Transverse colon (tissue), 4 donors: ENCODE data around the gene LCLAT1. TPM values are rescaled to one million over a fixed set of nuclear protein-coding genes. Genes with fewer than 3 reads are reported as not detected.
"Not testable (repeated sequence)": the region's sequence is repeated elsewhere in the genome, so short reads cannot be mapped to it uniquely, and the experiment has no call there.

ENCODE experiments used
- DNase-seq: peaks from one replicate; pipeline ENCODE4 v3.0.0-alpha.2; 2019
- H3K27ac ChIP-seq, 4 donors: fragments of 200-600 bp; sonication (generic); 2 replicates each; pipeline ENCODE4 v1.5.1; 2016 to 2018; ENCODE audit warnings: inconsistent platforms in 4 of 4
- H3K27me3 ChIP-seq: fragments of 200-600 bp; sonication (generic); 2 replicates; pipeline ENCODE4 v1.5.1; 2017; ENCODE audit warnings: inconsistent platforms
- H3K36me3 ChIP-seq, 4 donors: fragments of 200-600 bp; sonication (generic); 2 replicates each; pipeline ENCODE4 v1.5.1; 2017 to 2019; ENCODE audit warnings: inconsistent platforms in 4 of 4
- H3K4me1 ChIP-seq, 4 donors: fragments of 200-600 bp; sonication (generic); 2 replicates each; pipeline ENCODE4 v1.5.1; 2017 to 2020; ENCODE audit warnings: inconsistent platforms in 4 of 4
- H3K4me3 ChIP-seq, 4 donors: fragments of 200-600 bp; sonication (generic); 1 replicate in 1 of 4; 2 replicates in 3 of 4; pipeline versions ENCODE4 v1.5.1 to v1.6.1; 2017 to 2019; ENCODE audit warnings: inconsistent platforms in 4 of 4
- H3K9me3 ChIP-seq, 2 donors: fragments of 200-600 bp; sonication (generic); 2 replicates each; pipeline ENCODE4 v1.5.1; 2017 to 2019; ENCODE audit warnings: inconsistent platforms in 2 of 2
- CTCF ChIP-seq, 5 experiments: fragments of 200-600 bp in 3 of 5; fragments of 450-650 bp in 2 of 5; sonication (generic) in 3 of 5; IDR thresholded peaks; 1 replicate in 2 of 5; 2 replicates in 3 of 5; pipeline ENCODE4 v1.5.1; 2016 to 2017; ENCODE audit warnings: antibody characterized with exemption in 5 of 5, inconsistent platforms in 3 of 5, mild to moderate bottlenecking in 2 of 5, moderate library complexity in 1 of 5
- EP300 ChIP-seq: sonication (generic); formaldehyde crosslinking; IDR thresholded peaks from one replicate; pipeline ENCODE4 v1.6.1; 2017; ENCODE audit warnings: antibody characterized with exemption, low read depth
- POLR2A ChIP-seq: fragments of 450-650 bp; IDR thresholded peaks from one replicate; pipeline ENCODE4 v1.6.1; 2016; ENCODE audit warnings: antibody characterized with exemption, mild to moderate bottlenecking, moderate library complexity
- POLR2AphosphoS5 ChIP-seq, 3 donors: sonication (generic); formaldehyde crosslinking; IDR thresholded peaks; one replicate each; pipeline ENCODE4 v1.6.1; 2016; ENCODE audit warnings: antibody characterized with exemption in 3 of 3
- WGBS, 2 donors: methylation state at CpG; one replicate each; pipeline ENCODE4 v1.1.5; 2018; ENCODE audit warnings: low coverage in 1 of 2; 5-methylcytosine and 5-hydroxymethylcytosine counted together
- in situ Hi-C, 4 donors: fragments of 200-750 bp; cut with MboI; loops; one replicate each; pipeline versions ENCODE4 v1.15.0 to v1.15.1; 2017; ENCODE audit warnings: low sequenced_read_pairs in 3 of 4, low pct_ligation_motif_present in 1 of 4, low pct_unique_long_range_greater_than_20kb in 1 of 4
- intact Hi-C: fragments of 100-400 bp; cut with DNase I; formaldehyde crosslinking; loops from one replicate; pipeline ENCODE4 v1.15.1; 2023; ENCODE audit warnings: low total_unique reads
- total RNA-seq, 4 donors: library from RNA; depleted of rRNA; stranded (reverse); fragments of >200 nt; gene quantifications; one replicate each; pipeline ENCODE4 v1.1.0, GENCODE V29; 2016

Gene LCLAT1
- total RNA-seq, 4 donors from 2014 or later: 10.9 to 26.5 (median 16.6) TPM

- no peak for TF ChIP-seq POLR2AphosphoS5 (IDR thresholded peaks at IDR 0.05)
- TF ChIP-seq POLR2A: no peak
- intact Hi-C loops (no loop called here), in situ Hi-C loops (no loop called here)
- no peaks in the 10 kb centered on the region for H3K36me3 ChIP-seq
- H3K4me3 ChIP-seq: no peak overlapping the region
- H3K4me1 ChIP-seq: peaks cover 0 to 6% (median 2%) of the 10 kb centered on the region in 4 donors
- WGBS, 2 donors: 88 to 100% methylated on average over 1 of the region's 1 CpG
- H3K27ac ChIP-seq: no peak overlapping the region
- H3K27me3 ChIP-seq: no peaks in the 10 kb centered on the region
- DNase-seq: no peak
- peaks cover 0 to 4% of the 10 kb centered on the region in 2 donors for H3K9me3 ChIP-seq
Measured at GRCh38 chr2:30493440-30493839, 46.4 kb downstream of the LCLAT1 start.

GRCh38 chr2:30495896-30496295 is 48.9 kb downstream of the LCLAT1 start:
- in situ Hi-C loops: not testable (repeated sequence)

GRCh38 chr2:30499681-30500080 is 52.6 kb downstream of the LCLAT1 start:
- in situ Hi-C loops: no loop called here
- TF ChIP-seq CTCF (IDR thresholded peaks at IDR 0.05): no peak
- no peak for TF ChIP-seq POLR2A
- no peak for TF ChIP-seq POLR2AphosphoS5 (IDR thresholded peaks at IDR 0.05)
- TF ChIP-seq EP300: no peak
- DNase-seq: no peak
- peaks cover 10 to 11% of the 10 kb centered on the region in 2 donors for H3K9me3 ChIP-seq
- H3K27ac ChIP-seq: no peak overlapping the region
- H3K4me1 ChIP-seq: peaks cover 0 to 12% (median 2%) of the 10 kb centered on the region in 4 donors
- no peak overlapping the region for H3K4me3 ChIP-seq
- peaks cover 0 to 7% (median 1%) of the 10 kb centered on the region in 4 donors for H3K36me3 ChIP-seq
- no peaks in the 10 kb centered on the region for H3K27me3 ChIP-seq
- intact Hi-C loops: no loop called here

More at GRCh38 chr2:30495896-30496295, 48.9 kb downstream of the LCLAT1 start:
- DNase-seq, H3K27me3 ChIP-seq, H3K36me3 ChIP-seq, H3K27ac ChIP-seq, H3K4me3 ChIP-seq, H3K4me1 ChIP-seq, intact Hi-C loops, H3K9me3 ChIP-seq: not testable (repeated sequence)
- WGBS, 2 donors: 67 to 87% methylated on average over 1 to 2 of the region's 2 CpGs

GRCh38 chr2:30500699-30501098 is 53.7 kb downstream of the LCLAT1 start:
- WGBS, 2 donors: 96 to 97% methylated on average over 5 to 6 of the region's 6 CpGs
- intact Hi-C loops (no loop called here), in situ Hi-C loops (no loop called here)
- Histone ChIP-seq H3K27ac (no peak overlapping the region), H3K4me1 (peaks cover 0 to 18% (median 4%) of the 10 kb centered on the region in 4 donors), H3K9me3 (peaks cover 10 to 11% of the 10 kb centered on the region in 2 donors), H3K36me3 (peaks cover 0 to 7% (median 1%) of the 10 kb centered on the region in 4 donors), H3K4me3 (no peak overlapping the region), H3K27me3 (no peaks in the 10 kb centered on the region)
- TF ChIP-seq POLR2A (no peak), CTCF (IDR thresholded peaks at IDR 0.05) (no peak), EP300 (no peak), POLR2AphosphoS5 (IDR thresholded peaks at IDR 0.05) (no peak)
- no peak for DNase-seq

- Histone ChIP-seq H3K4me1 (peaks cover 0 to 22% (median 4%) of the 10 kb centered on the region in 4 donors), H3K36me3 (peaks cover 0 to 7% (median 1%) of the 10 kb centered on the region in 4 donors), H3K27me3 (no peaks in the 10 kb centered on the region), H3K27ac (no peak overlapping the region), H3K4me3 (no peak overlapping the region), H3K9me3 (peaks cover 10 to 11% of the 10 kb centered on the region in 2 donors)
- no peak for DNase-seq
- in situ Hi-C loops: no loop called here
- intact Hi-C loops: no loop called here
- TF ChIP-seq EP300: no peak
- no peak for TF ChIP-seq POLR2A
- no peak for TF ChIP-seq CTCF (IDR thresholded peaks at IDR 0.05)
- TF ChIP-seq POLR2AphosphoS5 (IDR thresholded peaks at IDR 0.05): no peak
Measured at GRCh38 chr2:30502310-30502709, 55.3 kb downstream of the LCLAT1 start.
